DND-41 (cell line): ENCODE results near the gene ARHGAP32.
A peak's percentile ranks its signal among the peaks of the same experiment; 100 is the strongest.

Experiments
- ATAC-seq: fragments of 200-7000 bp; cut with Tn5 transposase; 3 replicates; pipeline ENCODE4 v1.9.1; 2021; ENCODE audit warnings: low read depth; ENCODE audit not compliant: insufficient read depth
- DNase-seq: peaks from one replicate; pipeline ENCODE4 v3.0.0-alpha.2; 2020
- H2AFZ ChIP-seq: 2 replicates; pipeline ENCODE4 v1.6.0; 2012; ENCODE audit warnings: low read depth, low read length
- H3K27ac ChIP-seq: 2 replicates; pipeline ENCODE4 v1.5.1; 2012; ENCODE audit warnings: low read length, inconsistent platforms
- H3K27me3 ChIP-seq: fragments of 200-600 bp; sonication (generic); 2 replicates; pipeline ENCODE4 v1.6.0; 2012; ENCODE audit warnings: low read length, mild to moderate bottlenecking, inconsistent platforms; ENCODE audit not compliant: insufficient read depth, poor library complexity
- H3K36me3 ChIP-seq: 2 replicates; pipeline ENCODE4 v1.5.1; 2012; ENCODE audit warnings: low read length, inconsistent platforms; ENCODE audit not compliant: insufficient read depth
- H3K4me1 ChIP-seq: 2 replicates; pipeline ENCODE4 v1.5.1; 2012; ENCODE audit warnings: mild to moderate bottlenecking, low read length; ENCODE audit not compliant: insufficient read depth
- H3K4me2 ChIP-seq: 2 replicates; pipeline ENCODE4 v1.6.0; 2012; ENCODE audit warnings: mild to moderate bottlenecking, moderate library complexity, low read length, inconsistent platforms; ENCODE audit not compliant: insufficient read depth
- H3K4me3 ChIP-seq, 2 experiments: fragments of 200-600 bp in 1 of 2; shearing (Covaris generic) in 1 of 2; 2 replicates each; pipeline ENCODE4 v1.5.1; 2012 to 2016; ENCODE audit warnings: inconsistent platforms in 2 of 2, low read length in 2 of 2, mild to moderate bottlenecking in 2 of 2, low read depth in 1 of 2, moderate library complexity in 1 of 2
- H3K79me2 ChIP-seq: 2 replicates; pipeline ENCODE4 v1.6.0; 2012; ENCODE audit warnings: low read length, inconsistent platforms; ENCODE audit not compliant: insufficient read depth
- H3K9ac ChIP-seq: 2 replicates; pipeline ENCODE4 v1.6.0; 2012; ENCODE audit warnings: low read depth, mild to moderate bottlenecking, inconsistent platforms, low read length, moderate library complexity
- H3K9me3 ChIP-seq: 2 replicates; pipeline ENCODE4 v1.5.1; 2012; ENCODE audit warnings: low read length, moderate library complexity, mild to moderate bottlenecking, inconsistent platforms; ENCODE audit not compliant: insufficient read depth, severe bottlenecking
- H4K20me1 ChIP-seq: 2 replicates; pipeline ENCODE4 v1.6.0; 2012; ENCODE audit warnings: low read length; ENCODE audit not compliant: insufficient read depth
- CTCF ChIP-seq: IDR thresholded peaks from 2 replicates; pipeline ENCODE4 v1.5.1; 2012; ENCODE audit warnings: borderline replicate concordance, low read length, moderate library complexity, mild to moderate bottlenecking; ENCODE audit not compliant: poor library complexity, severe bottlenecking; ENCODE audit errors: extremely low read depth
- EZH2 ChIP-seq: IDR thresholded peaks from 3 replicates; pipeline ENCODE4 v1.6.1; 2012; ENCODE audit warnings: borderline replicate concordance, low read depth, mild to moderate bottlenecking, moderate library complexity, low read length, inconsistent platforms; ENCODE audit not compliant: severe bottlenecking

The ARHGAP32 gene

GRCh38 chr11:129236850-129237249 lies 44.7 kb upstream of the ARHGAP32 start:
- no peak for ATAC-seq
- Histone ChIP-seq H3K9me3 (no peaks in the 10 kb centered on the region), H3K27me3 (peaks cover 5% of the 10 kb centered on the region), H3K79me2 (no peaks in the 10 kb centered on the region), H3K36me3 (no peaks in the 10 kb centered on the region), H3K4me1 (no peaks in the 10 kb centered on the region), H3K9ac (no peak overlapping the region), H4K20me1 (no peaks in the 10 kb centered on the region), H3K4me3 (no peak overlapping the region), H2AFZ (no peak overlapping the region), H3K4me2 (no peak overlapping the region), H3K27ac (no peak overlapping the region)
- no peak for TF ChIP-seq CTCF
- no peak for TF ChIP-seq EZH2
- no peak for DNase-seq

- Histone ChIP-seq H3K4me1 (no peaks in the 10 kb centered on the region), H3K4me2 (no peak overlapping the region), H3K27ac (no peak overlapping the region), H3K9ac (no peak overlapping the region), H3K4me3 (no peak overlapping the region), H3K79me2 (no peaks in the 10 kb centered on the region), H3K36me3 (no peaks in the 10 kb centered on the region), H4K20me1 (no peaks in the 10 kb centered on the region), H2AFZ (no peak overlapping the region), H3K27me3 (peaks cover 5% of the 10 kb centered on the region), H3K9me3 (no peaks in the 10 kb centered on the region)
- DNase-seq (no peak), ATAC-seq (no peak)
- TF ChIP-seq EZH2 (no peak), CTCF (no peak)
These were observed 42.9 kb upstream of the ARHGAP32 start for GRCh38 chr11:129234978-129235377.

- DNase-seq (no peak), ATAC-seq (no peak)
- TF ChIP-seq CTCF (peak; percentile 57), EZH2 (no peak)
- Histone ChIP-seq H4K20me1 (no peaks in the 10 kb centered on the region), H3K9me3 (no peaks in the 10 kb centered on the region), H3K9ac (no peak overlapping the region), H3K36me3 (no peaks in the 10 kb centered on the region), H3K4me3 (no peak overlapping the region), H3K4me1 (no peaks in the 10 kb centered on the region), H3K79me2 (no peaks in the 10 kb centered on the region), H3K4me2 (no peak overlapping the region), H2AFZ (no peak overlapping the region), H3K27ac (no peak overlapping the region), H3K27me3 (peaks cover 4% of the 10 kb centered on the region)
These were observed 37.9 kb upstream of the ARHGAP32 start for GRCh38 chr11:129230006-129230405.

- no peak for ATAC-seq
These were observed 34.2 kb upstream of the ARHGAP32 start for GRCh38 chr11:129226207-129226798.

More at GRCh38 chr11:129226207-129226798, 34.2 kb upstream of the ARHGAP32 start:
- TF ChIP-seq EZH2 (no peak), CTCF (no peak)
- Histone ChIP-seq H3K4me3 (no peak overlapping the region), H3K36me3 (no peaks in the 10 kb centered on the region), H4K20me1 (no peaks in the 10 kb centered on the region), H3K27me3 (peaks cover 21% of the 10 kb centered on the region), H3K9me3 (no peaks in the 10 kb centered on the region), H3K4me2 (no peak overlapping the region), H3K79me2 (no peaks in the 10 kb centered on the region), H3K9ac (no peak overlapping the region), H2AFZ (no peak overlapping the region), H3K27ac (no peak overlapping the region), H3K4me1 (no peaks in the 10 kb centered on the region)
- no peak for DNase-seq
